Suprapubic skin (tissue), 4 donors: ENCODE results near the gene SLC25A31.

ENCODE experiments used
- EP300 ChIP-seq: sonication (generic); formaldehyde crosslinking; IDR thresholded peaks from one replicate; pipeline ENCODE4 v1.6.1; 2017; ENCODE audit warnings: antibody characterized with exemption
- POLR2A ChIP-seq, 2 donors: fragments of 450-650 bp; IDR thresholded peaks; one replicate each; pipeline ENCODE4 v1.6.1; 2017; ENCODE audit warnings: antibody characterized with exemption in 2 of 2, mild to moderate bottlenecking in 2 of 2, moderate library complexity in 2 of 2
- POLR2AphosphoS5 ChIP-seq, 3 donors: sonication (generic); formaldehyde crosslinking; IDR thresholded peaks; one replicate each; pipeline ENCODE4 v1.6.1; 2017; ENCODE audit warnings: antibody characterized with exemption in 3 of 3
- TF ChIP-seq, protein P1 (sequence below), 2 donors: fragments of 200-600 bp in 1 of 2; fragments of 450-650 bp in 1 of 2; sonication (generic) in 1 of 2; IDR thresholded peaks; one replicate each; pipeline ENCODE4 v1.5.1; 2016 to 2019; ENCODE audit warnings: antibody characterized with exemption in 2 of 2, mild to moderate bottlenecking in 1 of 2, moderate library complexity in 1 of 2

DNA sequence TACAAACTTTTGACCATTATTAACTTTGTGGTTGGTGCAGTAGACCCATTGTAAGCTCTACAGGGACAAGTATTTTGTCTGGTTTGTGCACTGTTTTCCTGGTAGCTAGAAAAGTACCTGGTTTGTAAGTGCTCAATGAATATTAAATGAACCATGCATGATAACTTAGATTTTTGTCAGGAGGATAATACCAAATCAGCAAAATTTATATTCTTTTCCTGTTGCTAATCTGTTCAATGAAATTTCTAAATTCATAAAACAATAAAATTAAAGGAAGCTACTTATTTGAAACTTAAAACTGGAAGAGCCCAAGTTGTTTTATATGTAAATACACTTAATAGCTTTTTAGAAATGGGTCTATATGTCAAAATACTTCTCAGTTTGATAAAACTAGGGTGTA is 69.5 kb downstream of the SLC25A31 start:
- no peak for TF ChIP-seq POLR2AphosphoS5 (IDR thresholded peaks at IDR 0.05)
- TF ChIP-seq, protein P1, sequence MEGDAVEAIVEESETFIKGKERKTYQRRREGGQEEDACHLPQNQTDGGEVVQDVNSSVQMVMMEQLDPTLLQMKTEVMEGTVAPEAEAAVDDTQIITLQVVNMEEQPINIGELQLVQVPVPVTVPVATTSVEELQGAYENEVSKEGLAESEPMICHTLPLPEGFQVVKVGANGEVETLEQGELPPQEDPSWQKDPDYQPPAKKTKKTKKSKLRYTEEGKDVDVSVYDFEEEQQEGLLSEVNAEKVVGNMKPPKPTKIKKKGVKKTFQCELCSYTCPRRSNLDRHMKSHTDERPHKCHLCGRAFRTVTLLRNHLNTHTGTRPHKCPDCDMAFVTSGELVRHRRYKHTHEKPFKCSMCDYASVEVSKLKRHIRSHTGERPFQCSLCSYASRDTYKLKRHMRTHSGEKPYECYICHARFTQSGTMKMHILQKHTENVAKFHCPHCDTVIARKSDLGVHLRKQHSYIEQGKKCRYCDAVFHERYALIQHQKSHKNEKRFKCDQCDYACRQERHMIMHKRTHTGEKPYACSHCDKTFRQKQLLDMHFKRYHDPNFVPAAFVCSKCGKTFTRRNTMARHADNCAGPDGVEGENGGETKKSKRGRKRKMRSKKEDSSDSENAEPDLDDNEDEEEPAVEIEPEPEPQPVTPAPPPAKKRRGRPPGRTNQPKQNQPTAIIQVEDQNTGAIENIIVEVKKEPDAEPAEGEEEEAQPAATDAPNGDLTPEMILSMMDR (IDR thresholded peaks at IDR 0.05) = no peak
- no peak for TF ChIP-seq EP300
- no peak for TF ChIP-seq POLR2A (IDR thresholded peaks at IDR 0.05)
